Esophagus squamous epithelium (tissue), 4 donors: ENCODE data around the gene ZNF550.
"Not testable (repeated sequence)": the region's sequence is repeated elsewhere in the genome, so short reads cannot be mapped to it uniquely, and the experiment has no call there.

Source experiments
- CTCF ChIP-seq, 6 experiments: fragments of 450-650 bp in 4 of 6; fragments of 200-600 bp in 2 of 6; sonication (generic) in 2 of 6; IDR thresholded peaks; one replicate each; pipeline ENCODE4 v1.5.1; 2016 to 2019; ENCODE audit warnings: antibody characterized with exemption in 6 of 6, mild to moderate bottlenecking in 4 of 6, moderate library complexity in 4 of 6
- POLR2A ChIP-seq, 4 donors: fragments of 450-650 bp; IDR thresholded peaks; one replicate each; pipeline ENCODE4 v1.6.1; 2017; ENCODE audit warnings: antibody characterized with exemption in 4 of 4, mild to moderate bottlenecking in 4 of 4, moderate library complexity in 3 of 4

DNA sequence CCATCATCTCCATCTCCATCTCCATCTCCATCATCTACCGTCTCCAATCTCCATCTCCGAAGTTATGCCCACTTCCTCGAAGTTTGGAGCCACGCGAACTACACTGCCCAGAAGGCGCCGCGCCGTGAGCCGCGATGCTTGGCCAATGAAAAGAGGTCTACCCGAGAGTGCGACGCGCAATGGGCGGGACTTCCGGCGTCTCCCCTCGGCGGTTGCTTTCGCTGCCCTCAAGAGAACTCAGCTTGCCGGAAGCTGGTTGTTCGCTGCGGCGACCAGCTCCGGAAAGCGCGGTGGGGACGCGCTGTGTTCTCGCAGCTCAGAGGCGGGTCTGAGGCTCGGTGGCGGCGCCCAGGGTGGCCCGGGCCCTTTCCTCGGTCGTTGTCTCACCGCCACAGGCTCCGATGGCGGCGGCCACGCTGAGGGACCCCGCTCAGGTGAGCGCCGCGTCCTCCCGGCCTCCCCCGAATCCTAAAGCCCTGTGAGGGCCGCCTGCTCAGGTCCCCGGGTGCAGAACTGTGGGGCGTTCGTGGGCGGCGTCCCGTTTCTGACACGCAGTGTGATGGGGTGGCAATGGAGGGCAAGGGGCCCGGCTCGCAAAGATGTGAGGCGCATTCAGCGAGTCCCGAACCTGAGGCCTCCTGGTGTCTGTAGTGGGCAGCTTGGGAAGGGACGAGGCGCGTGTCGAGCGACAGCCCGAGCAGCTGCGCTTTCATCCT, 59.8 kb downstream of the ZNF550 start, which contains the start of gene ZNF773:
- TF ChIP-seq CTCF (IDR thresholded peaks at IDR 0.05) = not testable (repeated sequence)
- TF ChIP-seq POLR2A (IDR thresholded peaks at IDR 0.05) = peak in 3 of 4 donors; percentile 46 to 78 (median 62)
